ENCODE data around the gene BANF2. TPM values are rescaled to one million over a fixed set of nuclear protein-coding genes. Genes with fewer than 3 reads are reported as not detected.
"Not testable (repeated sequence)": the region's sequence is repeated elsewhere in the genome, so short reads cannot be mapped to it uniquely, and the experiment has no call there.

The BANF2 gene
- total RNA-seq, 1 donor from 2014 or later = not detected

GRCh38 chr20:17657898-17658647 is 41.7 kb upstream of the BANF2 start:
- DNase-seq (ENCODE audit: low spot score, unreplicated experiment) = no peak
- peaks cover 48% of the 10 kb centered on the region for H3K36me3 Mint-ChIP-seq (ENCODE audit: insufficient read depth)
- H3K27me3 Mint-ChIP-seq = no peaks in the 10 kb centered on the region
- H3K4me1 Mint-ChIP-seq (ENCODE audit: low read depth) = peaks cover 14% of the 10 kb centered on the region
- no peaks in the 10 kb centered on the region for H3K9me3 Mint-ChIP-seq (ENCODE audit: low read depth)
- H3K27ac Mint-ChIP-seq = no peak overlapping the region
- no peak overlapping the region for H3K4me3 Mint-ChIP-seq (ENCODE audit: low read depth)
- TF ChIP-seq, protein P1, sequence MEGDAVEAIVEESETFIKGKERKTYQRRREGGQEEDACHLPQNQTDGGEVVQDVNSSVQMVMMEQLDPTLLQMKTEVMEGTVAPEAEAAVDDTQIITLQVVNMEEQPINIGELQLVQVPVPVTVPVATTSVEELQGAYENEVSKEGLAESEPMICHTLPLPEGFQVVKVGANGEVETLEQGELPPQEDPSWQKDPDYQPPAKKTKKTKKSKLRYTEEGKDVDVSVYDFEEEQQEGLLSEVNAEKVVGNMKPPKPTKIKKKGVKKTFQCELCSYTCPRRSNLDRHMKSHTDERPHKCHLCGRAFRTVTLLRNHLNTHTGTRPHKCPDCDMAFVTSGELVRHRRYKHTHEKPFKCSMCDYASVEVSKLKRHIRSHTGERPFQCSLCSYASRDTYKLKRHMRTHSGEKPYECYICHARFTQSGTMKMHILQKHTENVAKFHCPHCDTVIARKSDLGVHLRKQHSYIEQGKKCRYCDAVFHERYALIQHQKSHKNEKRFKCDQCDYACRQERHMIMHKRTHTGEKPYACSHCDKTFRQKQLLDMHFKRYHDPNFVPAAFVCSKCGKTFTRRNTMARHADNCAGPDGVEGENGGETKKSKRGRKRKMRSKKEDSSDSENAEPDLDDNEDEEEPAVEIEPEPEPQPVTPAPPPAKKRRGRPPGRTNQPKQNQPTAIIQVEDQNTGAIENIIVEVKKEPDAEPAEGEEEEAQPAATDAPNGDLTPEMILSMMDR (IDR thresholded peaks at IDR 0.05; ENCODE audit: unreplicated experiment) = no peak

DNA sequence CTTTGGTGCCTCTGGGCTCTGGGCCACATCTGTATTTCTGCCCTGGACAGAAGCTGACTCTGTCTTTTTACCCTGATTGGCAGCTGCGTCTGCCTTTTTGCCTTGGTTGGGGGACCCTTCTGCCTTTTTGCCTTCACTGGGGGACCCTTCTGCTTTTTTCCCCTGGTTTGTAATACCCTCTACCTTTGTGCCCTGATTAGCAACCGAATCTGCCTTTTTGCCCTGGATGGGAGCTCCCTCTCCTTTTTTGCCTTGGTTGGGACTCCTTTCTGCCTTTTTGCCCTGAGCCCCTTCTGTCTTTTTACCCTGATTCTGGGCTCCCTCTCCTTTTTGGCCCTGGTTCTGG is 41.1 kb upstream of the BANF2 start:
- Mint-ChIP-seq H3K27ac (peak overlapping the region; percentile 80), H3K27me3 (no peaks in the 10 kb centered on the region)

GRCh38 chr20:17659344-17659743 is 40.4 kb upstream of the BANF2 start:
- Mint-ChIP-seq H3K4me1 (ENCODE audit: low read depth) (peaks cover 14% of the 10 kb centered on the region), H3K36me3 (ENCODE audit: insufficient read depth) (peaks cover 52% of the 10 kb centered on the region)
- H3K27ac Mint-ChIP-seq; H3K9me3 Mint-ChIP-seq (ENCODE audit: low read depth); H3K27me3 Mint-ChIP-seq; H3K4me3 Mint-ChIP-seq (ENCODE audit: low read depth); DNase-seq (ENCODE audit: low spot score, unreplicated experiment): not testable (repeated sequence)

More for the DNA sequence above, 41.1 kb upstream of the BANF2 start:
- H3K9me3 Mint-ChIP-seq (ENCODE audit: low read depth) = no peaks in the 10 kb centered on the region
- TF ChIP-seq, protein P1 (IDR thresholded peaks at IDR 0.05; ENCODE audit: unreplicated experiment) = no peak
- H3K4me3 Mint-ChIP-seq (ENCODE audit: low read depth) = no peak overlapping the region
- H3K36me3 Mint-ChIP-seq (ENCODE audit: insufficient read depth) = peaks cover 51% of the 10 kb centered on the region
- peaks cover 14% of the 10 kb centered on the region for H3K4me1 Mint-ChIP-seq (ENCODE audit: low read depth)
- DNase-seq (ENCODE audit: low spot score, unreplicated experiment) = no peak

DNA sequence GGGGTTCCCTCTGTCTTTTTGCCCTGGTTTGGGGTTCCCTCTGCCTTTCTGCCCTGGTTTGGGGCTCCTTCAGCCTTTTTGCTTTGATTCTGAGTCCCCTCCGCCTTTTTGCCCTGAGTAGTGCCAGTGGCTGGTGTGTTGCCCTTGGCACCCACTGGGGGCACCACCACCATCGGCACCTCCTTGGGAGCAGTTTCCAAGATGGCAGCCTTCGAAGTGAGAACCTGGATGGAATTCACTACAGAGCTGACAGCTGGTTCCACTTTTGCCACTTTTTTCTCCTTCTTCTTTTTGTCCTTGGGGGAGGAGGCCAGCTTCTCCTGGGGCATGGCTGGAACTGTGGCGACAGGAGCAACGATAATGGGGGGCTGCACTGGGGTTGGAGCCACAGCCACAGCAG is 40.0 kb upstream of the BANF2 start:
- DNase-seq (ENCODE audit: low spot score, unreplicated experiment) = no peak
- Mint-ChIP-seq H3K36me3 (ENCODE audit: insufficient read depth) (peaks cover 50% of the 10 kb centered on the region), H3K9me3 (ENCODE audit: low read depth) (no peaks in the 10 kb centered on the region), H3K4me1 (ENCODE audit: low read depth) (peaks cover 14% of the 10 kb centered on the region), H3K27ac (no peak overlapping the region), H3K27me3 (no peaks in the 10 kb centered on the region), H3K4me3 (ENCODE audit: low read depth) (no peak overlapping the region)
- TF ChIP-seq, protein P1 (IDR thresholded peaks at IDR 0.05; ENCODE audit: unreplicated experiment) = peak; percentile 11

- peaks cover 45% of the 10 kb centered on the region for H3K36me3 Mint-ChIP-seq (ENCODE audit: insufficient read depth)
These were observed 39.1 kb upstream of the BANF2 start for GRCh38 chr20:17660667-17661066.

More at GRCh38 chr20:17660667-17661066, 39.1 kb upstream of the BANF2 start:
- Mint-ChIP-seq H3K4me3 (ENCODE audit: low read depth) (no peak overlapping the region), H3K27ac (peak overlapping the region; percentile 49), H3K9me3 (ENCODE audit: low read depth) (no peaks in the 10 kb centered on the region), H3K27me3 (no peaks in the 10 kb centered on the region), H3K4me1 (ENCODE audit: low read depth) (peaks cover 12% of the 10 kb centered on the region)
- TF ChIP-seq, protein P1 (IDR thresholded peaks at IDR 0.05; ENCODE audit: unreplicated experiment) = no peak
- no peak for DNase-seq (ENCODE audit: low spot score, unreplicated experiment)

Data from progenitor cell of endocrine pancreas (in vitro differentiated cells).